H54 (cell line): Measurements from ENCODE around the gene IGIP.

ENCODE experiments used
- DNase-seq: peaks from one replicate; pipeline ENCODE4 v3.0.0; 2011; ENCODE audit warnings: low spot score, mixed read lengths; ENCODE audit not compliant: insufficient read length
- FAIRE-seq: peaks from 3 replicates; lab custom pipeline; 2011; peaks lifted over from hg19 to GRCh38; lab: Jason Lieb, UNC
- POLR2A ChIP-seq: IDR thresholded peaks from 2 replicates; pipeline ENCODE4 v1.6.1; 2011; ENCODE audit warnings: low read depth, mild to moderate bottlenecking, low read length

IGIP gene

GRCh38 chr5:140114341-140115185 lies 11.2 kb upstream of the IGIP start:
- no peak for FAIRE-seq
- no peak for TF ChIP-seq POLR2A
- no peak for DNase-seq

DNA sequence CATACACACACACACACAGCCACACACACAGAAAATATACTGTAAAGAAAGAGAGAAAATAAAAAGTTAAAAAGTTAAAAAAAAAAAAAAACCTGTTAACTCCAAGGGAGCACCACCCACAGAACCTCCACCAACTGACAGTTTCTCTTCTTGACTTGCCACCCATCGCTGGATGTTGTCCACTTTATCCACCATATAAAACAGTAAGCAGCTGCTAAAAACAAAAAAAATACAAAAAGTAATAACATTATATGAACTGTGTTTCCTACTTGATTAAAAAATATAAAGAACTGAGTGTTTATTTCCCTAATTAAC lies 10.6 kb upstream of the IGIP start:
- DNase-seq (no peak), FAIRE-seq (no peak)
- no peak for TF ChIP-seq POLR2A

GRCh38 chr5:140116716-140117115 lies 9.0 kb upstream of the IGIP start:
- TF ChIP-seq POLR2A = no peak
- DNase-seq (no peak), FAIRE-seq (no peak)

- DNase-seq (no peak), FAIRE-seq (no peak)
- no peak for TF ChIP-seq POLR2A
Measured at GRCh38 chr5:140117523-140117922, 8.2 kb upstream of the IGIP start.

DNA sequence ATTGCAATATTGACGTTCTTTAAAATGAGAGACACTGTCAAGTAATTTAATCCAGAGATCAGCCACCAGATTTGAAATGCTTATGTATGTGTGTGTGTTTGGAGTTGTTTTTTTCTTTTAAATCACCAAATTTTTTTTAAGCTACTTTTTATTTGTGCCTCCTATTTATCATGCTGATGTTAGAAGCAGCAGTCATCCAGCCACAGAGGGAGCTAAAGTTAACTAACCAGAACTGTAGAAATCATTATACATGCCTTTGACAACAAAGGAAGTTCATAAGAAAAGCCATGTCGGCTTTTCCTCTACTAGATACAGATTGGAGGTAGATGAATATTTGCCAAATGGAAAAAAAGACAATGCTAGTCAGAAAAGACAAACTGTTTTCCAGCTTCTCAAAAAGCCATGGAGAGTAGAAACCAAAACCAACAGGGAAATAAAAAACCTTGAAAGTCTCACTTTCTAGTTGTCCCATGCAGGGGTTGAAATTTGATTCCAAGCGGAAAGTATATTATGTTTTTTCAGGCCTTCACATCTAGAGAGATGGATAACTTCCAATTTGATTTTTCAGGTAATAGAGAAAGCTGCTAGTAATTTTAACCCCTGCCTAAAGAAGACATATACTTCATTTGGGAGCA lies 7.3 kb upstream of the IGIP start:
- DNase-seq (no peak), FAIRE-seq (no peak)
- no peak for TF ChIP-seq POLR2A

DNA sequence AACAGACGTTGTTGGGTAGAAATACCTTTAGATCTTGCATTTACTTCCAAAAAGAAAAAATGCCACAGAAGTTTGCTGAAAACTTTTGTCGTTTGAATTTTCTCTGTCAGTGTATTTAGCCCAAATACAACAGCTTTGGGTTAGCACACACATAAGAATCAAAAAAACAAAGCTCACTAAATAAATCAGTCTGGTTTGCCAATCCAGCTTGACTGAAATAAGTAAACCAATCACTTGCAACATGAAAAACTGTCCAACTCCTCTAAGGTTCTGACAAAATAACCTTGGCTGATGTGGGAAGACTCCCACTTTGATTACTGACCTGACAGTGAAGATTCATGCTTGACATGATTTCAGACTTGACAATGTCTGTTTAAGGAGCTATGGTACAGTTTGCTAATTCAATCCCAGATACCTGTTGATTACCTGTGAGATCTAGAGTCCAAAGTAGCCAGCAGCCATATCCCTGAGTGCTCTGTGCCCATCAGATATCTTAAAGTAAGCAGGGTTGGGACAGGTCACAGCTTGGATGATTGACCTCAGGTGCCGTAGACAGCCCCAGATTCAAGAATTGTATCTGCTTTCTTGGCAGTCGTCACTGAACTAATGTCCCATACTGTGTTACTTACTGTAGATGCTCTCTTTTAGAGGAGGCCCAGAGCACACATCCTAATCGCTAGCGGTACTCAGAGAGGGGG lies 727 bp downstream of the IGIP start:
- TF ChIP-seq POLR2A = no peak
- no peak for FAIRE-seq

GRCh38 chr5:140128376-140128775 lies 2.6 kb downstream of the IGIP start:
- FAIRE-seq (no peak), DNase-seq (no peak)
- TF ChIP-seq POLR2A = no peak

More for the DNA sequence above, 727 bp downstream of the IGIP start:
- DNase-seq = no peak

DNA sequence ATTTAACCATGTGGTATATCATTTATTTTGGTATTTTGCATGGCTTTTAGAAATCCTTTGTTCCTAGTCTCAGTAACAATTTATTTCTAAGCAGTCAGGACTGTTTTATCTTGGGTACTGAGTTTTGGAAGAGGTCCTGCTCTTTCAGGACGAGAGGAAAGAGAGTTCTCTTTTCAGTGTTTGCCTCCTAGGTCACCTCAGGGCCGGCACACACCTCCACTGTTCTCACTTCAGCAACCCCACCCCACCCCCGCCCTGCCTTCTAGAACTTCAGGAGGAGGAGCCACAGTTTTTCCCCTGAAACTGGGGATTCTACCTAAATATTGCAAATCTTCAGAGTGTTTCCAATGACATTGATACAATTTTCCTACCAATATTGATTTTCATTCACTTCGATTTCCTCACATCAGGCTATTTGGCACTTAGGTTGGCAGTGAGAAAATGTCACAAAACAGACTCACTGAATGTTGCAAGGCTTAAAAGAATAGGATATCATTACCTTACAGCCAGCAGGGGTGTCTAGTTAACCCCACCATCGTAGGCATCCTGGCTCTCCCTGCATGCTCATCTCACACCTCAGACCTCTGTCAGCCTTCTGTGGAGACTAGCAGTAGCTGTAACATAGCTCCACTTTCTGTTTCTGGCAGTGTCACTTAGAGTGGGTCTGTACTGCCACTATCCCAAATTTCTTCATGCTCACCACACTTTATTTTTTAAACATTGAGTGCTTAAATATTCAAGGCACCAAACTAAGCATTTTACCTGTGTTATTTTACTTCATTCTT lies 5.4 kb downstream of the IGIP start:
- no peak for TF ChIP-seq POLR2A
- DNase-seq (no peak), FAIRE-seq (no peak)

DNA sequence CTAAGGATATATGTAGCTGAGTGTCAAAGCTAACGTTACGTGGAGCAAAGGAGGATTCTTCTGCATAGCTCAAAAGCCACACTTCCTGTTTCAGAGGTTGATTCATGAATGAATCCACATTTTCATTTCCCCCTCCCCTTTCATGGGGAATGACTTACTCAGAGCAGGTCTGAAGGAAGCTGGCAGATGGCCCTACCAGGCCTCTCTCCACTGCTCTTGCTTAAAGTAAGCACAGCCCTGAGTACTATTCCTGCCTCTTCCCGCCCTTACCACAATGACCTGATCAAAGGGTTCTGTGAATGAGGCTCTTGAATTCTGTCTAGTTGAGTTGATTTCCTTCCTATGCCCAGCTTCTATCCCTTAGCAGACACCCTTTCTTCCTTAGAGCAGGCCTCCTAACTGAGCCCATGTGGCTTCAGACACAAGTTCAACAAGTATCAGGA lies 6.3 kb downstream of the IGIP start:
- DNase-seq = peak; percentile 85

DNA sequence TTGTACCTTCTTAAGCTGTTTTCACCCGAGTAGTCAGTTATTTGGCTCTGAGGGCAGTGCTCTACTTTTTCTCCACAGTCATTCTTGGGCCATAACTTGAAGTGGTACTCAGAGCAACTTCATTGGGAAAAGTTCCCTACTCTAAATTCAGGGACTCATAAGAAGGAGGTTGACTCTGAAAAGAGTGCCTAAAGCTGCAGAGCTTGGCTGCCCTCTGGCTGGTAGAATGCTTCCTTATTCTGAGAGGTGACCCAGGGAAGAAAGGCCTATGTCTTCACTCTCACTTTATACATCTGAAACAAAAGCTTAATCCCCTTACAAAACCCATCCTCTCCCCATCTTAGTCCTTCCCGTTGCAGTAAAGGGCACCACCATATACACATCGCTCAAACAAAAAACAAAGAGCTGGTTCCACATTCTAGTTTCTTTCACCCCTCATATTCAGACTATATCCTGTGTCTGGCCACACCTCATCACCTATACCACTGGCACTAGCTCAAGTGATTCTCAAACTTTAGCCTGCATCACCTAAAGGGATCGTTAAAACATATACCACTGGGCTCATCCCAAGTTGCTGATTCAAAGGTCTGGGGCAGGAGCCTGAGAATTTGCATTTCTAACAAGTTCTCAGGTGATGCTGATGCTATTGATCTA lies 7.9 kb downstream of the IGIP start:
- TF ChIP-seq POLR2A = no peak
- FAIRE-seq = no peak
- no peak for DNase-seq

More for the DNA sequence above, 6.3 kb downstream of the IGIP start:
- peak; percentile 96 for FAIRE-seq
- no peak for TF ChIP-seq POLR2A

- FAIRE-seq = no peak
- TF ChIP-seq POLR2A = no peak
- no peak for DNase-seq
Measured at GRCh38 chr5:140134277-140134935, 8.7 kb downstream of the IGIP start.

DNA sequence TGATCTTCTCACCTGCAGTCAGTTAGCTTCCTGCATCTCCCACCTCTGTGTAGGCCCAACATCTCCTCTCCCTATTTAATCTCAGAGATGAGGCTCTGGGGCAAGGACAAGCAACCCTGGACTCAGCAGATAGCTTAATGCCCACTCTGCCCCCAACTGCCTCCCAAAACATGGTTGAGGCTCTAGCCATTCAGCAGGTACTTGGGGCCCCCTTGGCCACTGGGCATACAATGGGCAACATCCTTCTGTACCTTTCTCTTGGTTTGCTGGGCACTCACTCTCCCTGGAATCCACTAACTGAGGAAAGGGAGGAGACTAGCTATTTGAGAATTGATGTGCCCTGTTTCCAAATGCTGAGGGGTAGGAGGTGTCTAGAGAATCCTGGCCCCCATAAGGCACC lies 9.4 kb downstream of the IGIP start:
- DNase-seq (no peak), FAIRE-seq (no peak)
- TF ChIP-seq POLR2A = no peak

DNA sequence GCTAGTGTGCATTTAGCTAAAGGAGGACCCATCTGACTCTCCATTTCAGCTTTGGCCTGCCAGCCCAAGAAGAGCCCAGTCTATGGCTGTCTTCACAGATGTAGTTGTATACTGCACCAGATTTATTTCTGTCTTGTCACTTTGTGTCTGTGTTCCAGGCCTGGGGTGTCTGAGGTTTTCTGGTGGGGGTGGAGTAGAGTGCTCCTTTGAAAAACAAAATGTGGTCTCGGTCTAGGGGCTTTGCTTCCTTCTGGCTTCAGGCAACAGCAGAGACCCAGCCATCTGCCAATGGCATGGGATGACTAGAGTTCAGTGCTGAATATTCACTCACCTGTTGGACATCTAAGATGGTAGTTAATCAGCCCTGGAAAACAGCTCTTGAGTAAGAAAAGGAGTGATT lies 10.9 kb downstream of the IGIP start:
- DNase-seq = no peak
- no peak for TF ChIP-seq POLR2A
- no peak for FAIRE-seq
